SU-DHL-6 (cell line): Measurements from ENCODE around the gene CSF2.

Source experiments
- H2AFZ ChIP-seq: fragments of 200-600 bp; sonication (generic); 2 replicates; pipeline ENCODE4 v1.6.1; 2014; ENCODE audit warnings: low read depth, mild to moderate bottlenecking, moderate library complexity, mixed read lengths, antibody characterized with exemption, low read length; ENCODE audit not compliant: severe bottlenecking
- H3F3A ChIP-seq: fragments of 200-600 bp; shearing (Covaris generic); 2 replicates; pipeline ENCODE4 v1.6.0; 2016; ENCODE audit warnings: antibody characterized with exemption, mild to moderate bottlenecking; ENCODE audit not compliant: insufficient read depth
- H3K27ac ChIP-seq: fragments of 200-600 bp; sonication (generic); 2 replicates; pipeline ENCODE4 v1.5.1; 2016; ENCODE audit warnings: low read depth, mild to moderate bottlenecking, low read length, moderate library complexity, mixed read lengths
- H3K27me3 ChIP-seq: fragments of 200-600 bp; sonication (generic), shearing (Covaris generic); 2 replicates; pipeline ENCODE4 v1.6.0; 2014; ENCODE audit warnings: mild to moderate bottlenecking, low read length
- H3K36me3 ChIP-seq: fragments of 200-600 bp; sonication (generic); 2 replicates; pipeline ENCODE4 v1.6.1; 2014; ENCODE audit warnings: mild to moderate bottlenecking, low read length, mixed read lengths
- H3K4me2 ChIP-seq: fragments of 300-600, 200-600 bp; shearing (Covaris generic), sonication (generic); 2 replicates; pipeline ENCODE4 v1.6.0; 2014; ENCODE audit warnings: low read length, low read depth, mild to moderate bottlenecking; ENCODE audit not compliant: poor library complexity, severe bottlenecking
- H3K4me3 ChIP-seq: fragments of 200-600 bp; sonication (generic); 2 replicates; pipeline ENCODE4 v1.5.1; 2014; ENCODE audit warnings: antibody characterized with exemption, low read length, mild to moderate bottlenecking, mixed read lengths; ENCODE audit not compliant: insufficient read depth, poor library complexity, severe bottlenecking
- H3K79me2 ChIP-seq: fragments of 200-600 bp; sonication (generic); 2 replicates; pipeline ENCODE4 v1.6.1; 2014; ENCODE audit warnings: mild to moderate bottlenecking, low read length, moderate library complexity; ENCODE audit not compliant: insufficient read depth
- H3K9ac ChIP-seq: fragments of 200-600 bp; sonication (generic); 2 replicates; pipeline ENCODE4 v1.7.0; 2014; ENCODE audit warnings: mild to moderate bottlenecking, low read length
- H3K9me2 ChIP-seq: fragments of 200-600 bp; sonication (generic); replicated peaks from 2 replicates; pipeline ENCODE4 v1.6.1; 2014; ENCODE audit warnings: low read length; ENCODE audit not compliant: insufficient read depth
- H3K9me3 ChIP-seq: fragments of 200-600 bp; sonication (generic); 2 replicates; pipeline ENCODE4 v1.6.1; 2014; ENCODE audit warnings: low read length, mixed read lengths; ENCODE audit not compliant: insufficient read depth
- H4K20me1 ChIP-seq: fragments of 200-600 bp; sonication (generic); 2 replicates; pipeline ENCODE4 v1.6.1; 2014; ENCODE audit warnings: low read depth, mild to moderate bottlenecking, antibody characterized with exemption, low read length, moderate library complexity, mixed read lengths
- EZH2phosphoT487 ChIP-seq: fragments of 200-600 bp; sonication (generic), shearing (Covaris generic); conservative IDR thresholded peaks from 2 replicates; pipeline ENCODE4 v1.6.1; 2018; ENCODE audit warnings: mild to moderate bottlenecking, antibody characterized with exemption, low read length, moderate library complexity, mixed read lengths
- TF ChIP-seq, protein P1 (sequence below): fragments of 200-600 bp; sonication (generic); IDR thresholded peaks from one replicate; pipeline ENCODE4 v1.5.1; 2017; ENCODE audit warnings: antibody characterized with exemption, mild to moderate bottlenecking, low read length, moderate library complexity; ENCODE audit not compliant: insufficient read depth, poor library complexity, severe bottlenecking

Gene CSF2

GRCh38 chr5:132059696-132060500, 13.7 kb upstream of the CSF2 start:
- TF ChIP-seq, protein P1, sequence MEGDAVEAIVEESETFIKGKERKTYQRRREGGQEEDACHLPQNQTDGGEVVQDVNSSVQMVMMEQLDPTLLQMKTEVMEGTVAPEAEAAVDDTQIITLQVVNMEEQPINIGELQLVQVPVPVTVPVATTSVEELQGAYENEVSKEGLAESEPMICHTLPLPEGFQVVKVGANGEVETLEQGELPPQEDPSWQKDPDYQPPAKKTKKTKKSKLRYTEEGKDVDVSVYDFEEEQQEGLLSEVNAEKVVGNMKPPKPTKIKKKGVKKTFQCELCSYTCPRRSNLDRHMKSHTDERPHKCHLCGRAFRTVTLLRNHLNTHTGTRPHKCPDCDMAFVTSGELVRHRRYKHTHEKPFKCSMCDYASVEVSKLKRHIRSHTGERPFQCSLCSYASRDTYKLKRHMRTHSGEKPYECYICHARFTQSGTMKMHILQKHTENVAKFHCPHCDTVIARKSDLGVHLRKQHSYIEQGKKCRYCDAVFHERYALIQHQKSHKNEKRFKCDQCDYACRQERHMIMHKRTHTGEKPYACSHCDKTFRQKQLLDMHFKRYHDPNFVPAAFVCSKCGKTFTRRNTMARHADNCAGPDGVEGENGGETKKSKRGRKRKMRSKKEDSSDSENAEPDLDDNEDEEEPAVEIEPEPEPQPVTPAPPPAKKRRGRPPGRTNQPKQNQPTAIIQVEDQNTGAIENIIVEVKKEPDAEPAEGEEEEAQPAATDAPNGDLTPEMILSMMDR = no peak
- TF ChIP-seq EZH2phosphoT487 = no peak
- H2AFZ ChIP-seq = no peak overlapping the region

DNA sequence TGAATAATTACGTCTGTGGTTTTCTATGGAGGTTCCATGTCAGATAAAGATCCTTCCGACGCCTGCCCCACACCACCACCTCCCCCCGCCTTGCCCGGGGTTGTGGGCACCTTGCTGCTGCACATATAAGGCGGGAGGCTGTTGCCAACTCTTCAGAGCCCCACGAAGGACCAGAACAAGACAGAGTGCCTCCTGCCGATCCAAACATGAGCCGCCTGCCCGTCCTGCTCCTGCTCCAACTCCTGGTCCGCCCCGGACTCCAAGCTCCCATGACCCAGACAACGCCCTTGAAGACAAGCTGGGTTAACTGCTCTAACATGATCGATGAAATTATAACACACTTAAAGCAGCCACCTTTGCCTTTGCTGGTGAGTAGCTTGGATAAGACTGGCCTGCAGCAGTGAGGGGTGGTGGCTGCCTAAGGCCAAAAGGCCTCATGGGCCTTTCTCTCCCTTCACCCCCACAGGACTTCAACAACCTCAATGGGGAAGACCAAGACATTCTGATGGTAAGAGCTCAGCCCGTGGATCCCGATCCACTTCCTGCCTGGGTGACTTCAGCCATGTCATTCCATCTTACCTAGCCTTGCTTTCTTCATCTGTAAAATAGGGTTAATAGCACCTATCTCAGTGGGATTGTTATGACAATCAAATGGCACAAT, 13.0 kb upstream of the CSF2 start, which contains the start of gene IL3:
IL3 (plus strand) TSS at position 155 of the 661 bp plus-strand sequence; CDS start at position 207, 52 bp downstream.
- H4K20me1 ChIP-seq = no peaks in the 10 kb centered on the region
- H3K79me2 ChIP-seq = no peaks in the 10 kb centered on the region
- no peak within 1 kb of the TSS for H3K4me3 ChIP-seq
- no peaks in the 10 kb centered on the region for H3K27me3 ChIP-seq
- H3K36me3 ChIP-seq = no peaks in the 10 kb centered on the region
- no peaks in the 10 kb centered on the region for H3K9me2 ChIP-seq
- no peak within 1 kb of the TSS for H2AFZ ChIP-seq
- H3K9me3 ChIP-seq = no peaks in the 10 kb centered on the region
- no peak within 1 kb of the TSS for H3K9ac ChIP-seq
- H3F3A ChIP-seq = no peaks in the 10 kb centered on the region
- no peak within 1 kb of the TSS for H3K4me2 ChIP-seq
- TF ChIP-seq EZH2phosphoT487 = no peak
- TF ChIP-seq, protein P1 = no peak
- H3K27ac ChIP-seq = no peak within 1 kb of the TSS

More at GRCh38 chr5:132059696-132060500, 13.7 kb upstream of the CSF2 start:
- H3F3A ChIP-seq = no peaks in the 10 kb centered on the region
- H3K4me2 ChIP-seq = no peak overlapping the region
- H3K36me3 ChIP-seq = no peaks in the 10 kb centered on the region
- no peaks in the 10 kb centered on the region for H4K20me1 ChIP-seq
- H3K27ac ChIP-seq = no peak overlapping the region
- H3K4me3 ChIP-seq = no peak overlapping the region
- H3K9ac ChIP-seq = no peak overlapping the region
- H3K79me2 ChIP-seq = no peaks in the 10 kb centered on the region
- no peaks in the 10 kb centered on the region for H3K9me3 ChIP-seq
- H3K27me3 ChIP-seq = no peaks in the 10 kb centered on the region
- H3K9me2 ChIP-seq = no peaks in the 10 kb centered on the region

DNA sequence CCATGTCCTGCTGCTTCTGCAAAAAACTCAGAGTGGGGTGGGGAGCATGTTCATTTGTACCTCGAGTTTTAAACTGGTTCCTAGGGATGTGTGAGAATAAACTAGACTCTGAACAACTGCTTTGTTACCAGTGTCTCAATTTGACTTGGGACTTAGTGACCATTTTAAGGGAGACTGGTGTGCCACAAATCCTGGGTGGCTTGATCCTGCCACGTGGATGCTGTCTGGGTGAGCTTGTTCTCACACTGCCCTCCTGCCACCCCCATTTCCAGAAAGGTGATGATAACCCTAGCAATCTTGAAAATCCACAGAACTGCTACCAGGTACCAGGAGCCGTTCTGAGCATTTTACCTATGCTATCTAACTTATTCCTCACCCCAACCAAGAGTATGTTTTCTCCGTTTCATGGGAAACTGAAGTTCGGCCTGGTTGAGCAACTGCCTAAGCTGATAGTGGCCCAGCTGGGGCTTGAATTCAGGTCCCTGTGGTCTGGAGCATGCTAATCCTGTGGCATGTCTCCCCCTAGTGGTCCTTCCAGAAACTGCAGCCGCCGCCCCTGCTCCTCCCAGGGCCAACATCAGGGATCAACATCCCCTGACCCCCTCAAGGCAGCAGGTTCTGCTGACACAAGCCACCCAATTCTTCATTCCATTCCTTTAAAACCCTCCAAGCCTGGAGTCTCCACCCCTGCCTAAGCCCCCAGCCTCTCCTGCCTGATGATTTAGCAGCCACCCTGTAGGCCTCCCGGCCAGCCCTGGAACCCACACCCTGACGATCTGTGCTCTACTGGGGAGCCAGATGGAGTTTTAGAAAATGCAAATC, 10.3 kb upstream of the CSF2 start:
- no peak overlapping the region for H2AFZ ChIP-seq
- H3K9me3 ChIP-seq = no peaks in the 10 kb centered on the region
- no peak overlapping the region for H3K4me2 ChIP-seq
- H3K9ac ChIP-seq = no peak overlapping the region
- no peak overlapping the region for H3K4me3 ChIP-seq
- H3K9me2 ChIP-seq = no peaks in the 10 kb centered on the region
- no peaks in the 10 kb centered on the region for H4K20me1 ChIP-seq
- no peak overlapping the region for H3K27ac ChIP-seq
- H3K27me3 ChIP-seq = no peaks in the 10 kb centered on the region
- TF ChIP-seq, protein P1 = peak; percentile 88
- no peak for TF ChIP-seq EZH2phosphoT487
- H3K36me3 ChIP-seq = no peaks in the 10 kb centered on the region
- no peaks in the 10 kb centered on the region for H3K79me2 ChIP-seq
- no peaks in the 10 kb centered on the region for H3F3A ChIP-seq
